ENCODE data around the gene ATG4D.
A peak's percentile ranks its signal among the peaks of the same experiment; 100 is the strongest.

Gene ATG4D

GRCh38 chr19:10502524-10503001, 41.1 kb upstream of the ATG4D start:
- H3K9me3 ChIP-seq: no peaks in the 10 kb centered on the region
- peak overlapping the region; percentile 85 for H3K27ac ChIP-seq
- H3K36me3 ChIP-seq: peaks cover 19% of the 10 kb centered on the region
- TF ChIP-seq CTCF (IDR thresholded peaks at IDR 0.05): peak; percentile 37
- peak overlapping the region; percentile 85 to 87 for H3K4me3 ChIP-seq (ENCODE audit: low read depth in 1 of 2, low read length in 1 of 2)
- H3K4me1 ChIP-seq (ENCODE audit: control insufficient read depth in 1 of 2, insufficient read depth in 1 of 2, low read depth in 1 of 2, low read length in 1 of 2): peaks cover 11 to 18% of the 10 kb centered on the region in 2 experiments
- no peaks in the 10 kb centered on the region for H3K27me3 ChIP-seq

GRCh38 chr19:10503002-10503789, 40.5 kb upstream of the ATG4D start, which contains the start of gene KEAP1:
TSS of gene KEAP1 (minus strand) at chr19:10503356. CDS start at chr19:10500033, 3,323 bp downstream.
- Histone ChIP-seq H3K4me1 (ENCODE audit: control insufficient read depth in 1 of 2, insufficient read depth in 1 of 2, low read depth in 1 of 2, low read length in 1 of 2) (peaks cover 11 to 18% of the 10 kb centered on the region in 2 experiments), H3K27ac (peak within 1 kb of the TSS; percentile 85), H3K36me3 (peaks cover 16% of the 10 kb centered on the region), H3K27me3 (no peaks in the 10 kb centered on the region), H3K4me3 (ENCODE audit: low read depth in 1 of 2, low read length in 1 of 2) (peak within 1 kb of the TSS; percentile 85 to 87), H3K9me3 (no peaks in the 10 kb centered on the region)
- no peak for TF ChIP-seq CTCF (IDR thresholded peaks at IDR 0.05)

GRCh38 chr19:10505583-10506229, 38.0 kb upstream of the ATG4D start:
- Histone ChIP-seq H3K36me3 (no peaks in the 10 kb centered on the region), H3K9me3 (no peaks in the 10 kb centered on the region), H3K4me3 (ENCODE audit: low read depth in 1 of 2, low read length in 1 of 2) (no peak overlapping the region), H3K4me1 (ENCODE audit: control insufficient read depth in 1 of 2, insufficient read depth in 1 of 2, low read depth in 1 of 2, low read length in 1 of 2) (peaks cover 17 to 25% of the 10 kb centered on the region in 2 experiments), H3K27ac (no peak overlapping the region), H3K27me3 (no peaks in the 10 kb centered on the region)
- TF ChIP-seq CTCF (IDR thresholded peaks at IDR 0.05): peak; percentile 89

- H3K27ac ChIP-seq: no peak overlapping the region
- no peaks in the 10 kb centered on the region for H3K9me3 ChIP-seq
- H3K4me1 ChIP-seq (ENCODE audit: control insufficient read depth in 1 of 2, insufficient read depth in 1 of 2, low read depth in 1 of 2, low read length in 1 of 2): peaks cover 6 to 15% of the 10 kb centered on the region in 2 experiments
- no peaks in the 10 kb centered on the region for H3K36me3 ChIP-seq
- TF ChIP-seq CTCF (IDR thresholded peaks at IDR 0.05): no peak
- peaks cover 21% of the 10 kb centered on the region for H3K27me3 ChIP-seq
- H3K4me3 ChIP-seq (ENCODE audit: low read depth in 1 of 2, low read length in 1 of 2): no peak overlapping the region
Observed at GRCh38 chr19:10508036-10508435, 35.7 kb upstream of the ATG4D start.

GRCh38 chr19:10508707-10509106, 35.0 kb upstream of the ATG4D start:
- H3K27me3 ChIP-seq: peaks cover 27% of the 10 kb centered on the region
- H3K4me3 ChIP-seq (ENCODE audit: low read depth in 1 of 2, low read length in 1 of 2): no peak overlapping the region
- H3K36me3 ChIP-seq: no peaks in the 10 kb centered on the region
- H3K4me1 ChIP-seq (ENCODE audit: control insufficient read depth in 1 of 2, insufficient read depth in 1 of 2, low read depth in 1 of 2, low read length in 1 of 2): peaks cover 6 to 8% of the 10 kb centered on the region in 2 experiments
- no peak overlapping the region for H3K27ac ChIP-seq
- no peak for TF ChIP-seq CTCF (IDR thresholded peaks at IDR 0.05)
- no peaks in the 10 kb centered on the region for H3K9me3 ChIP-seq
